Stimulated activated CD8-positive, alpha-beta memory T cell treated with anti-CD3 and anti-CD28 coated beads, Interleukin-4, amount 100 ng/mL, for 1 hour (primary cell): ENCODE results near the gene CKB.

Experiments
- DNase-seq, 2 donors: peaks; one replicate each; pipeline ENCODE4 v3.0.0-alpha.2; 2020; ENCODE audit warnings: low read depth in 2 of 2, low spot score in 1 of 2

Gene CKB

DNA sequence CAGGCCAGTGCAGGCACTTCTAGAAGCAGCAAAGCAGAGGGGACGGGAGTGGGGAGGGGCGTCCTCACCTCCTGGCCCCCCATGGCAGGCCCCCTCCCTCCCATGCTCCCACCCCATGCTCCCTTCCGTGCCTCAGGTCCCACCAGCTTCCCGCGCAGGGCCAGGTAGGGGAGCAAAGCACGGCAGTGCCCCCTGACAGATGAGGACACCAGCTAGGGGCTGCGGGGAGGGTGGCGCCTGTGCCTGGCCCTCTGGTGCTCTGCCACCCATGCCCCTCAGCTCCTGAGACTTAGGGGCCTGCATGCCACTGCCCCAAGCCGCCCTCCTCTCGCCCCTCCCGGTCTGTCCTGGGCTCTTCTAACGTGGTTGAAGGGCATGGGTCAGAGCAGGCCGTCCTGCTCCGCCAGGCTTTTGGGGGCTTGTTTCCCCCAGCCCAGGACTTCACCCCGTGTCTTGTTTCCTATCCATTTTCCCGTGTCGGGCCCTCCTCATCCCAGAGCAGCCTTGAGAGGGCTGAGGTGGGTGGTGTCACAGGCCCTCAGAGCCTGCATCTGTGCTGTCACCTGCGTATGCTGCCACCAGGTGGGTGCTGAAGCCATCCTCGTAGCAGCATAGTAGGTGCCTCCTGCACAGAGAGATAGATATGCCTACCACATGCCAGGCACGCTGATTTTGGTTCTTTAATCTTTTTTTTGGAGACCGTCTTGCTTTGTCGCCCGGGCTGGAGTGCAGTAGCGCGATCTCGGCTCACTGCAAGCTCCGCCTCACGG is 16.6 kb upstream of the CKB start:
- DNase-seq: no peak

DNA sequence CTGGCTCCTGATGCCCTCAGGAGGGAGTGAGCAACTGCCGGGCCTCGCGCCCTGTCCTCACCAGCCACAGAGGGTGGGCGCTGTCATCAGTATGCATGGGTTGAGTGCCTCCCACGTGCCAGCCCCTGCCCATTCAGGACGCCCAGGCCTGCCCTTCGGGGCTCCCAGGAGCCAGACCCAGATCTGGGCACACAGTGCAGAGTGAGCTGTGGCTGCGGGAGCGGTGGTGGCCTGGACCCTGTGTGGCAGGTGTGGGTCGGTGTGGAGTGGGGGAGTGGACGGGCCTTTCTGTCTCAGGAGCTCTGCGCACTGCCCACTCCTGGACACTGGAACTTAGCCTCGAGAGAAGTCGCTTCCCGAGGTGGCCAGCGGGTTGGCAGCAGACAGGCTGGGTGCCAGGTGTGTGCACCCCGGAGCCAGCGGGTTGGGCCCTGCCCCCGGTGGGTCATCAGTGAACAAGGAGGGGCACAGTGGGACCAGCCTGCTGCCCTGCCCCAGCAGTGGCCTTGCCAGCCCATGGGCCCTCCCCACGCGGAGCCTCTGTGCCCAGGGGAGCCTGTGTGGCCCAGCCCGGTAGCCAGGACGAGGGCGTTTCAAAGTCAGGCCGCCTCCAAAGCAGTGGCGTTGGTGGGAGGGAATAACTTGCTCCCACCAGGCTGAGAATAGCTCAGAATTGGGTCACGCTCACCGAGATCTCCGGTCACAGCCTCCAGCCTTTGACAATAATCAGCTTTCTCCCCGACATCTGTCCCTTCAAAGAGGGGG is 15.8 kb upstream of the CKB start:
- DNase-seq: no peak

GRCh38 chr14:103537175-103537990 is 14.8 kb upstream of the CKB start:
- no peak for DNase-seq

- no peak for DNase-seq
Observed at GRCh38 chr14:103536693-103537092, 14.1 kb upstream of the CKB start.

DNA sequence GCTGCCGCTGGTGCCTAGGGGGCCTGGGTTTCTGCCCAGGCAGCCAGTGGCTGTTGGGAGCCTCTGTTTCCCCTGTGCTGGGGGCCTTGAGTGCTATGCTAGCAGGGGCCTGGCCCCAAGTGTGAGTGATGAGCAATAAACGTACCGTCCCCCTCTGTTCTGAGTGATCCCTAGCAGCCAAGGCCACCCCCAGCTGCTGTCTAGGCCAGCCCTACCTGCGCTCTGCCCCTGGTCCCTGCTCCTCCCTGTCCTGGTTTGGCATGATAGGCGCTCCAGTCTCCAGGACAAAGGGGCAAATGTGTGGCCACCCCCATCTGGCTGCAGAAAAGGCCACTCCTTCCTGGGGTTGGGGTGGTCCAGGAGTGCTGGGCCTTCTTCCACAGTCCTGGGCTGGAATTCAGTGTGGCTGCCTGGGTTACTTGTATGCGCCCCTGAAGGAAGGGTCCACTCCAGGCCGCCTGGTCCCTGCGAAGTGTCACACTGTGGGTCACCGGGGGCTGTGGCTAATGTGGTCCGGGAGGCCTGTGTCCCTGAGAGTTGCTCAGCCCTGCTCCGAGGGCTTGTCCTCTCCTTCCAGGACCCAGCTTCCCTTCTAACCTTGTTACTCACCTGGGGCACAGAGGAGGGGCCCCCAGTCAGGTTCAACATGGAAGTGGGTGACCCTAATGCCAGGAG is 13.4 kb upstream of the CKB start:
- no peak for DNase-seq

- no peak for DNase-seq
Observed at GRCh38 chr14:103535081-103535890, 12.7 kb upstream of the CKB start.

- no peak for DNase-seq
Observed at GRCh38 chr14:103534576-103535061, 12.0 kb upstream of the CKB start.

GRCh38 chr14:103533999-103534575 is 11.5 kb upstream of the CKB start:
- DNase-seq: no peak

DNA sequence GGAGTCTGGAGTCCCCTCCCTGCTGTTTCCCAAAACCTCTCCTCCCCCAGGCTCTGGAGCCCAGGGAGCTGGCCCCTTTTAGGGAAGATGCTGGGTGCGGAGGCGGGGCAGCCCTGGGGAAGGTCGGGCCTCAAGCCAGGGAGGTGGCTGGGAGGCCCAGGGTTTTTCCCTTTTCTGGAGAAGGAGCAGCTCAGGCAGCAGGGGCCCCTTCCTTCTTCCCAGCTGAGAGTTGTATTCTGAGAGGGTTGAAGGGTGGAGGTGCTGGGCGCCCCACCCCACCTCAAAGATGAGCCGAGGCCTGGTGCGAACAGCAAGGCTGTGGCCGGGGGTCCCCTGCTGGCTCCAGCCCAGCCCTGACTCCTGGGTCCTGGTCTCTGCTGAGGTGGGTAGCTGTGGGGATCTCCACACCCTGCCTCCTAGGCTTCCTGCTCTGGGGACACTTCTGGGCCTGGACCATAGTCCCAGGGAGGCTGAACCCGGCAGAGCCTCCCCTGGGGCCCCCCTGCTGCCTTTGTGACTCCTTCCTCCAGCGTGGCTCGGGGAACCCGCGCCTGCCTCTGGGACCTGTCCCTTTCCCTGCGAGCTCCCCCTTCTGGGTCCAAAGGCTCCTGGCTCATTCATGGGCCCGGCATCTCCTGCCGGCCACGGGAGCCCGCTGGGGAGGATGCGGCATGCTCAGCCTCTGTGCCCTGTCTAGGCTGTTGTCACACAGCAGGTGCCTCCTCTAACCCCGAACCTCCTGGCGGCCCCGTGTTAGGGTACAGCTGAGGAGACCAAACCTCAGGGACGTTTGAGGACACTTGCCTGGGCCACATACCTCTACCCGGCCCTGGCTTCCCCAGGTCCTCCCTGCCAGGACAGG is 10.7 kb upstream of the CKB start:
- no peak for DNase-seq

- DNase-seq: no peak
Observed at GRCh38 chr14:103532216-103533136, 9.8 kb upstream of the CKB start.

- no peak for DNase-seq
Observed at GRCh38 chr14:103531421-103532215, 9.0 kb upstream of the CKB start.

DNA sequence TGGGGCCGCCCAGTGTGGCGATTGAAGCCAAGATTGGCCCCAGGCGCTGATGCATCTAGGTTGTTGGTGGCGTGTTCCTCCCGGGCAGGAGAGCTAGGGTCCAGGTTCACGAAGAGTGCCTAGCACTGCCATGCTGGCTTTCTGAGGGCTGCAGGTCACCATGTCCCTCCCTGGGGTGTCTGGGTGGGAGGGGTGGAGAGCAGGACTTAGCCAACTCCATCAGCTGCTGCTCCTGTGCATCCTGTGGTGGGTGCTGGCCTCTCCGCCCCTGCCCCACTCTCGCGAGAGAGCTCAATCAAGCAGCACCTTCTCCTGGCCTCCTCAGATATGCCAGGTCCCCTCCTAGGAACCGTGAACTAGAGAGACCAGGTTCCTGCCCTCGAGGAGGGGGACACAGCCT is 8.2 kb upstream of the CKB start:
- no peak for DNase-seq

GRCh38 chr14:103530390-103530789 is 7.8 kb upstream of the CKB start:
- DNase-seq: no peak

DNA sequence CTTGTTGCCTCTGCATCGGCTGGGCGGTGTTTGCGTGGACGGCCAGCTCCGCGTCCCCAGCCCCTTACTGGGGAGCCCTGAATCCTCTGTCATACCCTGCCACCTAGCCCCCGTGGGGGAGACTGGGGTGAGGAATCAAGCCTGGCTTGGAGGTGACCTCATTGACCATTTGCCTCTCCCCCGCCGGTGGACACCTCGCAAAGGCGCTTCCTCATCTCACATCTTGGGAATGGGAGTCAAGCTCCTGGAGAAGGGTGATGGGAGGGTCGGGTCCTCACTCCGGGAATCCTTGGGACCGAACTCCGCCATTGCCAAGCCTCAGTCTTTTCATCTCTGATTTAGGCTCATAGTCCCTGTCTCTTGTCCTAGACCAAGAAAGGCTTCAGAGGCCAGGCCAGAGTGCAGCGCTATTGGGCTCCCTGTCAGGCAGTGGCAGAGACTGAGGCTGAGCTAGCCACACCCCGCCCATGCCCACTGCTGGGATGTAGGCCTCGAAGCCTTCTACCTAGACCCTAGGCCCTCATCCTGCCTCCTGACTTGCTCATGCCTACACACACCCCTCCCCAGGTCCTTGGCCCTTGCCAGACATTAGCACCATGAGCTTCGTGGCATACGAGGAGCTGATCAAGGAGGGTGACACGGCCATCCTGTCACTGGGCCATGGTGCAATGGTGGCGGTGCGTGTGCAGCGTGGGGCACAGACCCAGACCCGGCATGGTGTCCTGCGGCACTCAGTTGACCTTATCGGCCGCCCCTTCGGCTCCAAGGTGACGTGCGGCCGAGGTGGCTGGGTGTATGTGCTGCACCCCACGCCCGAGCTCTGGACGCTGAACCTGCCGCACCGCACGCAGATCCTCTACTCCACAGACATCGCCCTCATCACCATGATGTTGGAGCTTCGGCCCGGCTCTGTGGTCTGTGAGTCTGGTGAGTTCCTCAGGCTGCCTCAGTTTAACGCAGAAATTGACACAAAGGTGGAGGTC is 7.0 kb upstream of the CKB start:
- DNase-seq: no peak

GRCh38 chr14:103528587-103529382 is 6.2 kb upstream of the CKB start, which contains the start of gene TRMT61A:
TSS of gene TRMT61A (plus strand) at chr14:103529196. CDS start at chr14:103529979, 783 bp downstream.
- DNase-seq: peak; percentile 55 to 61
